GM12891 (cell line): ENCODE data around the gene ATP6V0A1.

Source experiments
- POLR2A ChIP-seq: IDR thresholded peaks from 2 replicates; pipeline ENCODE4 v1.6.1; 2011; ENCODE audit warnings: low read depth, low read length, control low read depth
- POLR2AphosphoS5 ChIP-seq: IDR thresholded peaks from 2 replicates; pipeline ENCODE4 v1.6.1; 2011; ENCODE audit warnings: low read depth, low read length, control low read depth

- TF ChIP-seq POLR2AphosphoS5 (no peak), POLR2A (no peak)
Observed at GRCh38 chr17:42535155-42536047, 76.7 kb downstream of the ATP6V0A1 start.
